GM21515 (cell line): ENCODE measurements around the gene SYCN.
"Not testable (repeated sequence)": the region's sequence is repeated elsewhere in the genome, so short reads cannot be mapped to it uniquely, and the experiment has no call there.

Source experiments
- ATAC-seq: cut with Tn5 transposase; IDR thresholded peaks from one replicate; pipeline ENCODE4 v1.9.1; 2021; ENCODE audit not compliant: unreplicated experiment

The SYCN gene

DNA sequence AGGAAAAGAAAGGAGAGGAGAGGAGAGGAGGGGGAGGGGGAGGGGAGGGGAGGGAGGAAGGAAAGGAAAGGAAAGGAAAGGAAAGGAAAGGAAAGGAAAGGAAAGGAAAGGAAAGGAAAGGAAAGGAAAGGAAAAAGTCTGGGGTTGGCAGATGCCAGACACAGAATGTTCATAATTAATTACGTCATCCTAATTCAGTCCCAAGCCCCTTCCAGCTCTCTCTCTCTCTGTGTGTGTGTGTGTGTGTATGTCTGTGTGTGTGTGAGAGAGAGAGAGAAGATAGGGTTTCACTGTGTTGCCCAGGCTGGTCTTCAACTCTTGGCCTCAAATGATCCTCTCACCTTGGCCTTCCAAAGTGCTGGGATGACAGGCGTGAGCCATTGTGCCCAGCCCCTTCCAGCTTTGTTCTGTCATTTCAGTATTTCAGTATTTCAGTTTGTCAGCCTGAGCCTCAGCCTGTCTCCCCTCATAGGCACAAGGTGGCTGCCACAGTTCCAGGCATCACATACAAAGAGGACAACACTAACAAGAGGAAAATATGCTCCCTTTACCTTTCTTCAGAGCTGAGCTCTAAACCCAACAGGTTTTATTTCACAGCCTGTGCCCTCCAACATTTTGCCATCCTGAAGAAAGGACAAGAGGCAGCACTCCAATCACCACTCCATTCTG, 26.2 kb upstream of the SYCN start:
- no peak for ATAC-seq

GRCh38 chr19:39224910-39225309, 20.8 kb upstream of the SYCN start:
- no peak for ATAC-seq

DNA sequence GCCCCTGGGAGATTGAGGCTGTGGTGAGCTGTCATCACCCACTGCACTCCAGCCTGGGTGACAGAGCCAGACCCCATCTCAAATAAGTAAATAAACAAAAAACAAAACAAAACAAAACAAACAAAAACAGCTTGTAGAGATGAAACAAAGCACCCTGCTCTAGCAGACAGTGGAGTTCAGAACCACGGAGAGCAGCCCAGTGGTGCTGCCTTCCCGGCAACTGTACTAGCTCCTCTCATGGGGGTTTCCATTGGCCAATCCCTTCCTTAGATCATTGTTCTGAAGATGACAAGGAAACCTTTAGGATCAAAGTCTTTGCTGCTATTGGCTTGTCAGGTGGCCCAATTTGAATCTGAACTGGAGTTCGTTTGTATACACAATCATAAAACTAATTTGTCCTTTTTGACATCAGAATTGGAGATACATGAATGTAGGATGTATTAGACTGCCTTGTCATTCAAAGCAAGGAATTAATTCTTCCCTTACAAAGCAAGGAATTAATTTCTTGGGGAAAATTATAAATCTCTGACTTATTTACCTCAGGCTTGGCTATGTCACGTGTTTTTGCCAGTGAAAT, 19.7 kb upstream of the SYCN start:
- ATAC-seq: no peak

GRCh38 chr19:39219108-39219507, 15.0 kb upstream of the SYCN start:
- ATAC-seq: not testable (repeated sequence)

- ATAC-seq: no peak
Observed at GRCh38 chr19:39218230-39219007, 14.4 kb upstream of the SYCN start.

- ATAC-seq: no peak
Observed at GRCh38 chr19:39217094-39217493, 13.0 kb upstream of the SYCN start.

GRCh38 chr19:39215323-39215722, 11.3 kb upstream of the SYCN start:
- not testable (repeated sequence) for ATAC-seq

DNA sequence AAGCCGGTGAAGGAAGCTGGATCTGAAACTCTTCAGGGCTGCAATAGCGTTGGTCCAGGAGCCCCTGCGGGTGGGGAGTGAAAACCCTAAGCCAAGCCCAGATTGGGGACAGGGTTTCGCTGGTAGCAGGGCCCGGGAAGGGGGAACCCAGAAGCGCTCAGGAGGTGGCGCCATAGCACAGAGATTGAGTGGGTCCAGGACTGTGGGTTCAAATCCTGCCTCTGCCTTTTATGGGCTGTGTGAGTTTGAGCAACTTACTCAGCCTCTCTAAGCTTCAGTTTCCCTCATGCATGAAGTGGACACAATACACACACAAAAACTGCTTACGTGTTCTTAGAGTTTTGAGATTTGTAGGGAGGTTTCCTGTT, 8.3 kb upstream of the SYCN start:
- ATAC-seq: no peak

- no peak for ATAC-seq
Observed at GRCh38 chr19:39211731-39212374, 7.8 kb upstream of the SYCN start.

DNA sequence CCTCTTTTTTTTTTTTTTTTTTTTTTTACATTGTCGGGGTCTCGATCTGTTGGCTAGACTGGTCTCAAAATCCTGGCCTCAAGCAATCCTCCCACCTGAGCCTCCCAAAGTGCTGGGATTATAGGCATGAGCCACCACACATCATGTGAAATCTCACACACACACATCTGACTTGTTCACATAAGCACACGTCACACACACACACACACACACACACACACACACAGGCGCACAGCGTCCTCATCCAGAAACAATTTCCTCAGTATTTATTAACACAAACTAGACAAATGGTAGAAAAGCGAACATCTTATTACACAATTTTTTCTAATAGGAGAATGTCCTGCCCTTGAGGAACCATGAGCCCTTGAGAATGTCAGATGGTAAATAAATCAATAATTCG, 5.1 kb upstream of the SYCN start:
- ATAC-seq: no peak

DNA sequence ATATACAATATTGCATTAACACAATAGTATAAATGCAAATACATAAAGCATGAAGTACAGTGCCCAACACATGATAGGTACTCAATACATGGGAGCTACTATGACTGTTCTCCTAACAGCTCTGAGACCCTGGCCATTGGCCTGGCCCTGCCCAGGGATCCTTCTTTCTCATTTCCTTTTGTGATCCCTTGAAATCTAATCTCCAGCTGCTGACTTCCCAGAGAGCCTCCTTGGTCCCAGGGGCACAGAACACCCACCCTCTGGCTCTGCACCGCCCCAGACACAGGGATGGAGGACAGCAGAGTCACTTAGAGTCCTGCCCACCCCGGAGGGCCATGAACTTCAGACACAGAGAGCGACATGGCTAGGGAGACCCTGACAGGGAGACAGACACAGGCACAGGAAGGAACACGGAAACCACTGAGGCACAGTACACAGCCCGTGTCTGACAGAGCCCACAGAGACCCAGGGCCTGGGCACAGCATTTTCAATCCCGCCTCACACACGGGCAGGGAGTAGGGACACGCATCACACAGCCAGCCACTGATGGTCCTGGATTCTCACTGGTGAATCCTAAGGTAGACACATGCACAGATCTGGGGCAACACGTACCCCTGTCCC, 4.2 kb upstream of the SYCN start:
- ATAC-seq: no peak

DNA sequence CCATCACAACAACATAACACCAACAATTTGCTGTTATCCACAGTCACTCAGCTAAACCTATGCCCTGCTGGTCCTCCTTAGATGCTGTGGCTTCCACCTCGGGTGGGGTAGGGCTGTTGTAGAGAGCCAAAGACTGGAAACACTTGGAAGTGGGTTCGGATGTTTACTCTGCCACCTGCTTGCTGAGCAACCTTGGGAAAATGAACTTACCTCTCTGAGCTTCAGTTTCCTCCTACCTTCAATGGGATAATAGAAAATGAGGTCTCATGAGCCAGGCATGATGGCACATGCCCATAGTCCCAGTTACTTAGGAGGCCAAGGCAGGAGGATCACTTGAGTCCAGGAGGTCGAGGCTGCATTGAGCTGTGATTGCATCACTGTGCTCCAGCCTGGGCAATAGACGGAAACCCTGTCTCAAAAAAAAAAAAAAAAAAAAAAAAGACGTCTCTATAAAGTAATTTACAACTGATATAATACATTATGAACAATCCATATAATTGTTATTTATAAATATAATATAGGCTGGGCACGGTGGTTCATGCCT, 3.3 kb upstream of the SYCN start:
- no peak for ATAC-seq

GRCh38 chr19:39206122-39206521, 2.1 kb upstream of the SYCN start:
- no peak for ATAC-seq

- ATAC-seq: no peak
Observed at GRCh38 chr19:39205449-39205764, 1.3 kb upstream of the SYCN start.

GRCh38 chr19:39202998-39203355, 1.1 kb downstream of the SYCN start:
- no peak for ATAC-seq

GRCh38 chr19:39200803-39201115, 3.3 kb downstream of the SYCN start:
- ATAC-seq: no peak

GRCh38 chr19:39200066-39200802, 3.8 kb downstream of the SYCN start:
- no peak for ATAC-seq

DNA sequence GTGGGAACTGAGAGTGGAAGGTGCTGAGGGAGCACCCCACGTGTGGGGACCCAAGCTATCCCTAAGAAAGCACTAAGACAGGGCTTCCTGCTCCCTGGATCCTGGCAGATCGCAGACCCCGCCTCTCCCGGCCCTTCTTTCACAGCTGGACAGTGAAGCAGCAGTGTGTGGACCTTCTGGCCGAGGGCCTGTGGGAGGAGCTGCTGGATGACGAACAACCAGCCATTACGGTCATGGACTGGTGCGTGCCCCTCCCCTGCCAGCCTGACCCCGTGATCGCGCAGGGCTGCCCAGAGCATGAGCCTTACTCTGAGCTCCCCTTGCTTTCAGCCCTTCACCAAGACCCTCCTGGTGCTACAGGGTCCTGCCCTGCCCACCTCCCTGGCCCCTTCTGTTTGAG, 5.0 kb downstream of the SYCN start:
- no peak for ATAC-seq

DNA sequence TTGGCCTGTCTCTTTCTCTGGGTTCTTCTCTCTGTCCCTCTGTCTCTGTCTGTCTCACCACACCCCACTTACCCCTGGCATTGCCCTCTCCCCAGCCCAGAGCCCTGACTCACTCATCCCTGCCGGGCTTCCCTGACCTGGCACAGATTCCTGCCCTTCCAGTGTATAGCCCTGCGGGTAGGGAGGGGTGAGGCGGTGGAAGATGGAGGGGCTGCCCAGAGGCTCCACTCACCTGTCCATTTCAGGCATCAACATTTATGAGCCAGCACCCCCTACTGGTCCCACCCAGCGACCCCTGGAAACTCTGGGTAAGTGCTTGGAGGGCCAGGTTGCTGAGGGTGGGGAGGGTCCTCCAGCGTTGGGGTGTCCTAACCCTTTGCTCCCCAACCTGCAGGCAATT, 6.3 kb downstream of the SYCN start:
- no peak for ATAC-seq

DNA sequence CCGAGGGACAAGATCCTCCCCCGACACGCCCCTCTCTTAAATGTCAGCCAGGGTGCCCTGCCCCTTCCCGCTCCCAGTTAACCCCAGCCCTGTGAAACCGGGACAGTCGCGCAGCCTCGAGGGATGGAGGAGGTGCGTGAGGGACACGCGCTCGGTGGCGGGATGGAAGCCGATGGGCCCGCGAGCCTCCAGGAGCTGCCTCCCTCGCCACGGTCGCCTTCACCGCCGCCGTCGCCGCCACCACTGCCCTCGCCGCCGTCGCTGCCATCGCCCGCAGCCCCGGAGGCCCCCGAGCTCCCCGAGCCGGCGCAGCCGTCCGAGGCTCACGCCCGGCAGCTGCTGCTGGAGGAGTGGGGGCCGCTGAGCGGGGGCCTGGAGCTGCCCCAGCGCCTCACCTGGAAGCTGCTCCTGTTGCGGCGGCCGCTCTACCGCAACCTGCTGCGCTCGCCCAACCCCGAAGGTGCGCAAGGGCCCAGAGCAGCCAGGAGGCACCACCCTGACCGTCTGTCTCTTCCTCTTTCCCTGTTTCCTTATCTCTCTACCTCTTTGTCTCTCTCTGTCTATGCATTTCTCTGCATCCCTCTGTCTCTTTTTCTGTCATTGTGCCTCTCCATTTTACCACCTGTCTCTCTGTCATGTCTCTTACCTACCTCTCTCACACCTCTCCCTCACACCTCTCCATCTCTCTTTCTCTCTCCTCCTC, 7.1 kb downstream of the SYCN start, which contains the start of gene NCCRP1:
Gene NCCRP1, plus strand, starts transcription at position 105 of the 703 bp plus-strand sequence. Its CDS starts 19 bp downstream, at position 124.
- ATAC-seq: no peak
